ENCODE measurements around the gene OR52M1. TPM values are rescaled to one million over a fixed set of nuclear protein-coding genes. Genes with fewer than 3 reads are reported as not detected.

The OR52M1 gene
- total RNA-seq, 1 experiment from 2014 or later = not detected

GRCh38 chr11:4547416-4547815, 2.4 kb downstream of the OR52M1 start:
- no peak overlapping the region for H3K4me3 ChIP-seq (ENCODE audit: low read length)

DNA sequence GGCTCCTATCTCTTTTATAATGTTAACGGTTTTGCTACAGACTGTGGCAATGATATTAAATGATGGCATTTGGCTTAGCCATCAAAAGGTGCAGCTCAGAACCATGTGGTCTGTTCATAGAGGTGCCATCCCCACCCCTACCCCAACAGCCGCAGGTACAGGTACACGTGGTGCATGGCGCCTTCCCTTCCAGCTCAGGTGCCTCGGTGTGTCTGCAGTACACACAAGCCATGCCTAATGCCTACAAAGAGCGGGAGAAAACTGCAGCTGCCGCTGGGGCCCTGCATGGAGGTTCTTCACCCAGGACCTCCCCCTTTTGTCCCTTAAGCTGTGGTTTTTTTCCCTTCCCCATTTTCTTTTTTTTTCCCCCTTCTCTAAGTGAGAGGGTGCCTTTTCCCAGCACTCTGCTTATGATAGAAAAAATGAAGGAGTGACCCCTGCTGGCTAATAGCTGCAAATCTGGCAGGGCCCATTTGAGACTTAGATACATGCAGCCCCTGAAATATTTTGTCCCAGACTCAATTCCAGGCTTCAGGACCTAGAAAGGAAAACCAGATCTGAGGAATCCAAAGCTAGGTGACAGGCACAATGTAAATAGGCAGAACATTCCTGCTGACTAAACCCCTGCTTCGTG, 6.5 kb downstream of the OR52M1 start:
- H3K36me3 ChIP-seq (ENCODE audit: insufficient read depth, low read length) = no peaks in the 10 kb centered on the region
- no peaks in the 10 kb centered on the region for H3K4me1 ChIP-seq (ENCODE audit: low read length)
- DNase-seq = peak; percentile 60
- H3K9ac ChIP-seq (ENCODE audit: low read length) = no peak overlapping the region
- H3K9me2 ChIP-seq (replicated peaks; ENCODE audit: insufficient read depth, low read length) = no peaks in the 10 kb centered on the region
- H3K9me3 ChIP-seq (ENCODE audit: low read length) = no peaks in the 10 kb centered on the region
- H4K20me1 ChIP-seq (ENCODE audit: insufficient read depth, low read depth, low read length) = no peaks in the 10 kb centered on the region
- H2AFZ ChIP-seq (ENCODE audit: low read length) = no peak overlapping the region
- no peaks in the 10 kb centered on the region for H3K27me3 ChIP-seq (ENCODE audit: low read length)
- H3K79me2 ChIP-seq (ENCODE audit: low read length) = no peaks in the 10 kb centered on the region
- H3K4me3 ChIP-seq (ENCODE audit: low read length) = no peak overlapping the region
- H3K27ac ChIP-seq (ENCODE audit: low read length) = no peak overlapping the region
- H3K4me2 ChIP-seq (ENCODE audit: low read depth, low read length, poor library complexity, severe bottlenecking) = no peak overlapping the region

More at GRCh38 chr11:4547416-4547815, 2.4 kb downstream of the OR52M1 start:
- Histone ChIP-seq H3K9me3 (ENCODE audit: low read length) (no peaks in the 10 kb centered on the region), H3K4me1 (ENCODE audit: low read length) (no peaks in the 10 kb centered on the region), H3K4me2 (ENCODE audit: low read depth, low read length, poor library complexity, severe bottlenecking) (no peak overlapping the region), H3K9ac (ENCODE audit: low read length) (no peak overlapping the region), H3K9me2 (replicated peaks; ENCODE audit: insufficient read depth, low read length) (no peaks in the 10 kb centered on the region), H3K79me2 (ENCODE audit: low read length) (no peaks in the 10 kb centered on the region), H3K27me3 (ENCODE audit: low read length) (no peaks in the 10 kb centered on the region), H3K36me3 (ENCODE audit: insufficient read depth, low read length) (no peaks in the 10 kb centered on the region), H3K27ac (ENCODE audit: low read length) (no peak overlapping the region), H2AFZ (ENCODE audit: low read length) (no peak overlapping the region), H4K20me1 (ENCODE audit: insufficient read depth, low read depth, low read length) (no peaks in the 10 kb centered on the region)
- no peak for DNase-seq

DNA sequence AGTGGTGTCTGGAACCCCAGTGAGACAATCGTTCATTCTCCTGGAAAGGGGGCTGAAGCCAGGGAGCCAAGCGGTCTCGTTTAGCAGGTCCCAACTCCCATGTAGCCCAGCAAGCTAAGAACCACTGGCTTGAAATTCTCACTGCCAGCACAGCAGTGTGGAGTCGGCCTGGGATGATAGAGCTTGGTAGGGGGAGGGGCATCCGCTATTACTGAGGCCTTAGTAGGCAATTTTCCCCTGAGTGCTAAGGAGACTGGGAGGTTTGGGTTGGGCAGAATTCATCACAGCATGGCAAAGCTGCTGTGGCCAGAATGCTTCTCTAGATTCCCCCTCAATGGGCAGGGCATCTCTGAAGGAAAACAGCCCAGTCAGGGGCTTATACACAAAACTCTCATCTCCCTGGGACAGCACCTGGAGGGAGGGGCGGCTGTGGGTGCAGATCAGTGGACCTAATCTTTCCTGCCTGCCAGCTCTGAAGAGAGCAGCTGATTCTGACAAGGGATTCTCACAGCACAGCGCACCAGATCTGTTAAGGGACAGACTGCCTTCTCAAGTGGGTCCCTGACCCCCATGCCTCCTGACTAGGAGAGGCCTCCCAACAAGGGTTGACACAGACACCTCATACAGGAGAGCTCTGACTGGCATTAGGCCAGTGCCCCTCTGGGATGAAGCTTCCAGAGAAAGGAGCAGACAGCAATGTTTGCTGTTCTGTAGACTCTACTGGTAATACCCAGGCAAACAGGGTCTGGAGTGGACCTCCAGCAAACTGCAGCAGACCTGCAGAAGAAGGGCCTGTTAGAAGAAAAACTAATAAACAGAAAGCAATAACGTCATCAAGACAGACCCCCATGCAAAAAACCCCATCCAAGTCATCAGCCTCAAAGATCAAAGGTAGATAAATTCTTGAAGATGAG, 14.8 kb downstream of the OR52M1 start:
- H3K9ac ChIP-seq (ENCODE audit: low read length) = no peak overlapping the region
- H3K4me3 ChIP-seq (ENCODE audit: low read length) = no peak overlapping the region
- H2AFZ ChIP-seq (ENCODE audit: low read length) = no peak overlapping the region
- H3K27me3 ChIP-seq (ENCODE audit: low read length) = no peaks in the 10 kb centered on the region
- H3K79me2 ChIP-seq (ENCODE audit: low read length) = no peaks in the 10 kb centered on the region
- no peaks in the 10 kb centered on the region for H3K36me3 ChIP-seq (ENCODE audit: insufficient read depth, low read length)
- peak; percentile 31 for DNase-seq
- no peaks in the 10 kb centered on the region for H3K4me1 ChIP-seq (ENCODE audit: low read length)
- H4K20me1 ChIP-seq (ENCODE audit: insufficient read depth, low read depth, low read length) = no peaks in the 10 kb centered on the region
- H3K9me2 ChIP-seq (replicated peaks; ENCODE audit: insufficient read depth, low read length) = no peaks in the 10 kb centered on the region
- no peak overlapping the region for H3K4me2 ChIP-seq (ENCODE audit: low read depth, low read length, poor library complexity, severe bottlenecking)
- no peak overlapping the region for H3K27ac ChIP-seq (ENCODE audit: low read length)
- H3K9me3 ChIP-seq (ENCODE audit: low read length) = no peaks in the 10 kb centered on the region

- no peaks in the 10 kb centered on the region for H3K4me1 ChIP-seq (ENCODE audit: low read length)
- H3K9ac ChIP-seq (ENCODE audit: low read length) = no peak overlapping the region
- no peaks in the 10 kb centered on the region for H3K9me3 ChIP-seq (ENCODE audit: low read length)
- no peaks in the 10 kb centered on the region for H3K27me3 ChIP-seq (ENCODE audit: low read length)
- H3K79me2 ChIP-seq (ENCODE audit: low read length) = no peaks in the 10 kb centered on the region
- H4K20me1 ChIP-seq (ENCODE audit: insufficient read depth, low read depth, low read length) = no peaks in the 10 kb centered on the region
- no peak overlapping the region for H3K4me3 ChIP-seq (ENCODE audit: low read length)
- DNase-seq = peak; percentile 17
- H3K36me3 ChIP-seq (ENCODE audit: insufficient read depth, low read length) = no peaks in the 10 kb centered on the region
- no peak overlapping the region for H2AFZ ChIP-seq (ENCODE audit: low read length)
- H3K27ac ChIP-seq (ENCODE audit: low read length) = no peak overlapping the region
- H3K4me2 ChIP-seq (ENCODE audit: low read depth, low read length, poor library complexity, severe bottlenecking) = no peak overlapping the region
- H3K9me2 ChIP-seq (replicated peaks; ENCODE audit: insufficient read depth, low read length) = no peaks in the 10 kb centered on the region
These were observed 15.5 kb downstream of the OR52M1 start for GRCh38 chr11:4560467-4560866.

DNA sequence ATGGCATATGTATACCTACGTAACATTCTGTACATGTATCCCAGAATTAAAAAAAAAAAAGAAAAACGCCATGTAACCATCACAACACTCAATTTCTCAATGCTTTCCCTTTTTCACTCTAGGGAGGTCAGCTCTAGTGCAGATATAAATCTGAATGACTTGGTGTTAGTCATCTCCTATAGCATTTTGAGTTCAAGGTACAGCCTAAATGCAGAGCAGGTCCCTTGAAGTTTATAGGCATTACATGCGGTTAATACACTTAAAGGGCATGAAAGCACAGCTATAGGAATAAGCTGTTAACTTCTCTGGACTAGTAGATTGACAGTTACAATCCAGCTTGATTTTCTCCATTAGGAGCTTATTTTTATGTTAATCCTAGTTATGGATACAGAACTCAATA, 20.4 kb downstream of the OR52M1 start:
- Histone ChIP-seq H3K9me2 (replicated peaks; ENCODE audit: insufficient read depth, low read length) (no peaks in the 10 kb centered on the region), H3K79me2 (ENCODE audit: low read length) (no peaks in the 10 kb centered on the region), H3K27me3 (ENCODE audit: low read length) (no peaks in the 10 kb centered on the region)

GRCh38 chr11:4569075-4569474, 24.1 kb downstream of the OR52M1 start:
- Histone ChIP-seq H3K4me3 (ENCODE audit: low read length) (no peak overlapping the region), H3K27ac (ENCODE audit: low read length) (no peak overlapping the region), H3K27me3 (ENCODE audit: low read length) (no peaks in the 10 kb centered on the region), H3K4me2 (ENCODE audit: low read depth, low read length, poor library complexity, severe bottlenecking) (no peak overlapping the region), H3K9me2 (replicated peaks; ENCODE audit: insufficient read depth, low read length) (no peaks in the 10 kb centered on the region), H4K20me1 (ENCODE audit: insufficient read depth, low read depth, low read length) (no peaks in the 10 kb centered on the region), H3K36me3 (ENCODE audit: insufficient read depth, low read length) (no peaks in the 10 kb centered on the region), H2AFZ (ENCODE audit: low read length) (no peak overlapping the region), H3K9ac (ENCODE audit: low read length) (no peak overlapping the region), H3K9me3 (ENCODE audit: low read length) (no peaks in the 10 kb centered on the region), H3K4me1 (ENCODE audit: low read length) (no peaks in the 10 kb centered on the region), H3K79me2 (ENCODE audit: low read length) (no peaks in the 10 kb centered on the region)
- DNase-seq = no peak

More for the DNA sequence above, 20.4 kb downstream of the OR52M1 start:
- no peak for DNase-seq
- Histone ChIP-seq H3K4me3 (ENCODE audit: low read length) (no peak overlapping the region), H3K4me2 (ENCODE audit: low read depth, low read length, poor library complexity, severe bottlenecking) (no peak overlapping the region), H3K9ac (ENCODE audit: low read length) (no peak overlapping the region), H3K4me1 (ENCODE audit: low read length) (no peaks in the 10 kb centered on the region), H3K27ac (ENCODE audit: low read length) (no peak overlapping the region), H4K20me1 (ENCODE audit: insufficient read depth, low read depth, low read length) (no peaks in the 10 kb centered on the region), H3K36me3 (ENCODE audit: insufficient read depth, low read length) (no peaks in the 10 kb centered on the region), H3K9me3 (ENCODE audit: low read length) (no peaks in the 10 kb centered on the region), H2AFZ (ENCODE audit: low read length) (no peak overlapping the region)

GRCh38 chr11:4576880-4577279, 31.9 kb downstream of the OR52M1 start:
- Histone ChIP-seq H3K36me3 (ENCODE audit: insufficient read depth, low read length) (no peaks in the 10 kb centered on the region), H3K9ac (ENCODE audit: low read length) (no peak overlapping the region), H3K9me3 (ENCODE audit: low read length) (no peaks in the 10 kb centered on the region), H3K9me2 (replicated peaks; ENCODE audit: insufficient read depth, low read length) (no peaks in the 10 kb centered on the region), H3K4me1 (ENCODE audit: low read length) (no peaks in the 10 kb centered on the region), H4K20me1 (ENCODE audit: insufficient read depth, low read depth, low read length) (no peaks in the 10 kb centered on the region), H3K27ac (ENCODE audit: low read length) (no peak overlapping the region), H3K27me3 (ENCODE audit: low read length) (no peaks in the 10 kb centered on the region), H3K4me2 (ENCODE audit: low read depth, low read length, poor library complexity, severe bottlenecking) (no peak overlapping the region), H2AFZ (ENCODE audit: low read length) (no peak overlapping the region), H3K79me2 (ENCODE audit: low read length) (no peaks in the 10 kb centered on the region), H3K4me3 (ENCODE audit: low read length) (no peak overlapping the region)
- DNase-seq = no peak

GRCh38 chr11:4577761-4578160, 32.8 kb downstream of the OR52M1 start:
- no peaks in the 10 kb centered on the region for H3K36me3 ChIP-seq (ENCODE audit: insufficient read depth, low read length)
- H3K4me3 ChIP-seq (ENCODE audit: low read length) = no peak overlapping the region
- no peaks in the 10 kb centered on the region for H3K9me3 ChIP-seq (ENCODE audit: low read length)
- no peaks in the 10 kb centered on the region for H3K79me2 ChIP-seq (ENCODE audit: low read length)
- H3K9me2 ChIP-seq (replicated peaks; ENCODE audit: insufficient read depth, low read length) = no peaks in the 10 kb centered on the region
- H3K27ac ChIP-seq (ENCODE audit: low read length) = no peak overlapping the region
- no peak overlapping the region for H3K4me2 ChIP-seq (ENCODE audit: low read depth, low read length, poor library complexity, severe bottlenecking)
- no peak for DNase-seq
- no peaks in the 10 kb centered on the region for H4K20me1 ChIP-seq (ENCODE audit: insufficient read depth, low read depth, low read length)
- H2AFZ ChIP-seq (ENCODE audit: low read length) = no peak overlapping the region
- no peak overlapping the region for H3K9ac ChIP-seq (ENCODE audit: low read length)
- no peaks in the 10 kb centered on the region for H3K27me3 ChIP-seq (ENCODE audit: low read length)
- H3K4me1 ChIP-seq (ENCODE audit: low read length) = no peaks in the 10 kb centered on the region

Measured in Karpas-422 (cell line).